ENCODE data around the gene NCOA3. TPM values are rescaled to one million over a fixed set of nuclear protein-coding genes. Genes with fewer than 3 reads are reported as not detected.

NCOA3 gene
- polyA plus RNA-seq, 1 of the 3 experiments (the other 2 are of a cell fraction), result 5.8 TPM

- TF ChIP-seq USF2 (IDR thresholded peaks at IDR 0.05; ENCODE audit: borderline replicate concordance, low read depth, low read length), result no peak
These were observed 45.3 kb downstream of the NCOA3 start (continued) for GRCh38 chr20:47547034-47547387.

GRCh38 chr20:47549671-47550070 is 48.0 kb downstream of the NCOA3 start:
- Histone ChIP-seq H3K4me3 (ENCODE audit: low read depth in 2 of 2, low read length in 1 of 2) (no peak overlapping the region), H3K9me3 (no peaks in the 10 kb centered on the region), H3K27ac (ENCODE audit: low read depth in 2 of 2, low read length in 1 of 2) (no peak overlapping the region), H3F3A (replicated peaks; ENCODE audit: insufficient read depth) (peaks cover 30% of the 10 kb centered on the region), H4K20me1 (ENCODE audit: insufficient read depth) (no peaks in the 10 kb centered on the region), H3K27me3 (ENCODE audit: insufficient read depth) (no peaks in the 10 kb centered on the region), H3K9me2 (no peaks in the 10 kb centered on the region), H3K79me2 (ENCODE audit: insufficient read depth) (peaks cover 43% of the 10 kb centered on the region), H3K9ac (no peak overlapping the region), H2AFZ (ENCODE audit: low read depth) (no peak overlapping the region), H3K36me3 (replicated peaks in 1 of 2; ENCODE audit: control insufficient read depth in 1 of 2, insufficient read depth in 2 of 2, low read length in 1 of 2) (no peaks in the 10 kb centered on the region), H3K4me2 (no peak overlapping the region), H3K4me1 (ENCODE audit: control insufficient read depth in 1 of 2, insufficient read depth in 2 of 2, low read depth in 1 of 2, low read length in 1 of 2) (peaks cover 6 to 12% of the 10 kb centered on the region in 2 experiments; a peak in 3 of 4 replicates)
- POLR2A ChIA-PET, result no interaction called here
- 98% methylated on average over 3 of the region's 3 CpGs for WGBS (ENCODE audit: low lambda C conversion rate)
- TF ChIP-seq CHD2 (IDR thresholded peaks at IDR 0.05; ENCODE audit: low read length, partially characterized antibody), result no peak
- TF ChIP-seq NRF1 (IDR thresholded peaks at IDR 0.05; ENCODE audit: low read depth, low read length), result no peak
- TF ChIP-seq RCOR1 (IDR thresholded peaks at IDR 0.05; ENCODE audit: low read length), result no peak
- TF ChIP-seq USF2 (IDR thresholded peaks at IDR 0.05; ENCODE audit: borderline replicate concordance, low read depth, low read length), result no peak
- TF ChIP-seq ELF1 (IDR thresholded peaks at IDR 0.05), result no peak
- TF ChIP-seq YY1 (IDR thresholded peaks at IDR 0.05; ENCODE audit: low read depth), result no peak
- TF ChIP-seq GABPA (IDR thresholded peaks at IDR 0.05; ENCODE audit: low read depth), result no peak
- TF ChIP-seq CTCF (IDR thresholded peaks at IDR 0.05), result no peak
- no peak for TF ChIP-seq RAD21 (IDR thresholded peaks at IDR 0.05; ENCODE audit: low read length)
- TF ChIP-seq FOXM1 (IDR thresholded peaks at IDR 0.05; ENCODE audit: low read depth), result no peak
- CTCF ChIA-PET, result interaction anchor here (0.6 kb wide), 1 partner anchor 21 kb away, joined by 4 read pairs; no protein-coding TSS in a partner anchor
- DNase-seq, result no peak

- Histone ChIP-seq H3K79me2 (ENCODE audit: insufficient read depth) (peaks cover 46% of the 10 kb centered on the region), H3K4me2 (no peak overlapping the region), H3K4me3 (ENCODE audit: low read depth in 2 of 2, low read length in 1 of 2) (no peak overlapping the region), H2AFZ (ENCODE audit: low read depth) (no peak overlapping the region), H3K4me1 (ENCODE audit: control insufficient read depth in 1 of 2, insufficient read depth in 2 of 2, low read depth in 1 of 2, low read length in 1 of 2) (peaks cover 4 to 5% of the 10 kb centered on the region in 2 experiments; a peak in 2 of 4 replicates), H3K9me3 (no peaks in the 10 kb centered on the region), H3K9me2 (no peaks in the 10 kb centered on the region), H3F3A (replicated peaks; ENCODE audit: insufficient read depth) (peaks cover 16% of the 10 kb centered on the region), H3K9ac (no peak overlapping the region), H3K27me3 (ENCODE audit: insufficient read depth) (no peaks in the 10 kb centered on the region), H4K20me1 (ENCODE audit: insufficient read depth) (no peaks in the 10 kb centered on the region), H3K27ac (ENCODE audit: low read depth in 2 of 2, low read length in 1 of 2) (no peak overlapping the region), H3K36me3 (replicated peaks in 1 of 2; ENCODE audit: control insufficient read depth in 1 of 2, insufficient read depth in 2 of 2, low read length in 1 of 2) (no peaks in the 10 kb centered on the region)
- 69% methylated on average over 5 of the region's 5 CpGs for WGBS (ENCODE audit: low lambda C conversion rate)
- CTCF ChIA-PET, result no interaction called here
- POLR2A ChIA-PET, result no interaction called here
- DNase-seq, result no peak
- no peak for TF ChIP-seq NRF1 (IDR thresholded peaks at IDR 0.05; ENCODE audit: low read depth, low read length)
- TF ChIP-seq CTCF (IDR thresholded peaks at IDR 0.05), result no peak
- TF ChIP-seq GATA2 (CRISPR knock-in tag; IDR thresholded peaks at IDR 0.05), result no peak
- TF ChIP-seq REST (IDR thresholded peaks at IDR 0.05; ENCODE audit: low read depth, low read length), result no peak
- no peak for TF ChIP-seq MEF2A (IDR thresholded peaks at IDR 0.05; ENCODE audit: borderline replicate concordance, low read depth)
These were observed 49.5 kb downstream of the NCOA3 start for GRCh38 chr20:47551222-47551621.

All from SK-N-SH (cell line).